Osteocyte (in vitro differentiated cells): ENCODE results near the gene TMEM208. TPM values are rescaled to one million over a fixed set of nuclear protein-coding genes. Genes with fewer than 3 reads are reported as not detected.

Experiments
- DNase-seq: peaks from one replicate; pipeline ENCODE4 v3.0.0; 2021; ENCODE audit warnings: mixed read lengths; ENCODE audit not compliant: unreplicated experiment; ENCODE audit errors: extremely low spot score
- H3K27ac Mint-ChIP-seq: one replicate; pipeline ENCODE4 v1.8.0; 2021; ENCODE audit warnings: mild to moderate bottlenecking, mixed read lengths; ENCODE audit not compliant: unreplicated experiment
- H3K27me3 Mint-ChIP-seq: one replicate; pipeline ENCODE4 v1.8.0; 2021; ENCODE audit warnings: mixed read lengths; ENCODE audit not compliant: unreplicated experiment
- H3K36me3 Mint-ChIP-seq: one replicate; pipeline ENCODE4 v1.8.0; 2021; ENCODE audit warnings: mixed read lengths; ENCODE audit not compliant: unreplicated experiment
- H3K4me1 Mint-ChIP-seq: one replicate; pipeline ENCODE4 v1.8.0; 2021; ENCODE audit warnings: mixed read lengths; ENCODE audit not compliant: unreplicated experiment
- H3K4me3 Mint-ChIP-seq: one replicate; pipeline ENCODE4 v1.8.0; 2021; ENCODE audit warnings: mild to moderate bottlenecking, moderate library complexity, mixed read lengths; ENCODE audit not compliant: unreplicated experiment
- H3K9me3 Mint-ChIP-seq: one replicate; pipeline ENCODE4 v1.8.0; 2021; ENCODE audit warnings: mixed read lengths; ENCODE audit not compliant: unreplicated experiment
- CTCF ChIP-seq: fragments of 200-600 bp; sonication (generic); IDR thresholded peaks from 2 replicates; pipeline ENCODE4 v1.5.0; 2021; ENCODE audit warnings: antibody characterized with exemption, mild to moderate bottlenecking, moderate library complexity
- total RNA-seq: library from RNA; stranded (reverse); gene quantifications from 2 replicates; pipeline ENCODE4 v1.2.1, GENCODE V29; 2021

Gene TMEM208
- total RNA-seq, 1 donor from 2014 or later, result 41.0 TPM

DNA sequence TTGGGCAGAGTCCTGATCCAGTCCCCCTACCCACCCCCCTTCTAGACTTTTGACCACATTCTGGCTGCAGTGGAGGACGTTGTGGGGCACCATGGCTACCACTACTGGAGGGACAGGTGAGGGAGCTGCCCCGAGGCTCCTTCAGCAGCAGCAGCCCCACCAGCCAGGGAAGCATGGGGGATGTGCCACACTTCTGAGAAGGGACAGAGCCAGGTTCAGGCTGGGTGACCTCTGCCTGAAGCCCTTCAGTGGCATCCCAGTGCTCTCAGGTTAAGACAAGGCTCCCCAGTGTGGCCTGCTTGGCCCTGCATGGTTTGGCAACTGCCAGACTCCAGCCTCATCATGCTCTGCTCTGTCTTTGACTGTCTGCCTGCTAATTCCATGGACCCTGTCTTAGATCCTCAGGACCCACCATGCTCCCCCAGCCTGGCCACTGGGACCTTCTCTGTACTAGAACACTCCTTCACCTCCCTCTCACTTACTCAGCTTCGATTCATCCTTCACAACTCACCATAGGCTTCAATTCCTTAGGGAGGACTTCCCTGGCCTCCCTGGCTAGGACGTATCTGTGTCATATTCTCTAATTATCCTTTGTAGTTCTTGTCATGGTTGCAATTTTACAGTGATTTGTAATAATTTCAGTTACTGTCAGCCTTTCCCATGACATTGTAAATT, 30.7 kb downstream of the TMEM208 start:
- Mint-ChIP-seq H3K27ac (no peak overlapping the region), H3K36me3 (peaks cover 3% of the 10 kb centered on the region), H3K4me3 (no peak overlapping the region), H3K4me1 (peaks cover 3% of the 10 kb centered on the region), H3K27me3 (no peaks in the 10 kb centered on the region), H3K9me3 (no peaks in the 10 kb centered on the region)
- DNase-seq, result no peak
- TF ChIP-seq CTCF, result no peak

DNA sequence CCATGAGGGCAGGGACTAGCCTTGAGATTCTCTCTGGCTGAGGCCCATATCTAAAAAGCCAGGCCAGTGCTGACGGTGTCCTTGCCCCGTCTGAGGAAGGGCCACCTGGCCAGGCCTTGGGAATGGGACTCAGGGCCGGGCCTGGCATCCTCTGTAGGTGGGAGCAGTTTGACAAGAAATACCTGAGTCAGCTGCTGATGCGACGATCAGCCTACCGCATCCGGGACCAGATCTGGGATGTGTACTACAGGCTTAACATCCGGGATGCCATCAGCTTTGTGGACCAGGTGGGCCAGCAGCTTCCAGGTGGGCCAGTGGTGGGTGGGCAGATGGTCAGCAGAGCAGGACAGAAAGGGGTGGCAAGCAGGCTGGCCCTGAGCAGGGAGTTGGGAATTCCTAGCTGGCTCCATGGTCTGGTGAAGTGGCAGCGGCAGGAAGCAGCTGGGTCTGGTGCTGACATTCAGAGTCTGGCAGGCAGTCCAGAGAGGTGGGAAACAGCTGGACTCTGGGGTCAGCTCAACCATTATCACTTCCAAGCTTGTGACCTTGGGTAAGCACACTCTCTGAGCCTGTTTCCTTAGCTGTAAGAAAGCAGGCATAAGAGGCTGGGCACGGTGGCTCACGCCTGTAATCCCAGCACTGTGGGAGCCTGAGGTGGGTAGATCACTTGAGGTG, 31.4 kb downstream of the TMEM208 start:
- no peak overlapping the region for H3K27ac Mint-ChIP-seq
- H3K9me3 Mint-ChIP-seq, result no peaks in the 10 kb centered on the region
- H3K4me1 Mint-ChIP-seq, result peaks cover 3% of the 10 kb centered on the region
- H3K27me3 Mint-ChIP-seq, result no peaks in the 10 kb centered on the region
- TF ChIP-seq CTCF, result no peak
- H3K36me3 Mint-ChIP-seq, result peaks cover 3% of the 10 kb centered on the region
- DNase-seq, result no peak
- no peak overlapping the region for H3K4me3 Mint-ChIP-seq

- Mint-ChIP-seq H3K9me3 (no peaks in the 10 kb centered on the region), H3K36me3 (peaks cover 3% of the 10 kb centered on the region), H3K4me3 (no peak overlapping the region), H3K4me1 (peaks cover 3% of the 10 kb centered on the region), H3K27ac (no peak overlapping the region), H3K27me3 (no peaks in the 10 kb centered on the region)
- no peak for DNase-seq
- no peak for TF ChIP-seq CTCF
Observed at GRCh38 chr16:67259705-67260104, 32.8 kb downstream of the TMEM208 start.

DNA sequence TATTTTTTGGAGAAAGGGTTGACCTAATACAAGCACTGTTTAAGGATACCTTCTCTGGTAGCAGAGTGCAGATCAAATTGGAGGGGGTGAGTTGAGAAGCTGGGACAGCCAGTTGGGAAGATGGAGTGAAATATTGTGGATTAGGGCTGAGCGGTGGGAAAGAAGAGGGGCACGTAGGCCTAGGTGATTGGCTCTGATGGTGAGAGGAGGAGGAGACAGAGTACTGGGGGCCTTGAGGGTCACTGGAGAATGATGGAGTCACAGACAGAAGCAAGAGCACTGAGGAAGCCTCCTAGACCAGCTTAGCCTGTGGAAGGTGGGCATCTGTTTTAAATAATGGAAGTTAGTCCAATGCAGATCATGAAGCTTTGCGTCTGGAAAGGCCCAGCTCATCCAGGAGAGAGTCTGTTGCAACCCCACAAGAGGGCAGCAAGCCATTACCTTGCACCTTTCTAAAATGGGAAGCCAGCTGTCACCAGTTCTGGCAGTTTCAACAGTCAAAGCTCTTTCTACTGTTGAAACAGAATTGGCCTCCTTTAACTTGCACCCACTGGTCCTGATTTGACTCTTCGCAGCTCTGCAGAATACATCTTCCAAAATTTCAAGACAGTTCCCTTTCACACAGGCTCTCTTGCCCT, 33.6 kb downstream of the TMEM208 start:
- Mint-ChIP-seq H3K27ac (peak overlapping the region; percentile 33), H3K27me3 (no peaks in the 10 kb centered on the region), H3K9me3 (no peaks in the 10 kb centered on the region), H3K4me3 (no peak overlapping the region), H3K4me1 (peaks cover 3% of the 10 kb centered on the region), H3K36me3 (peaks cover 2% of the 10 kb centered on the region)
- no peak for DNase-seq
- TF ChIP-seq CTCF, result peak; percentile 70

DNA sequence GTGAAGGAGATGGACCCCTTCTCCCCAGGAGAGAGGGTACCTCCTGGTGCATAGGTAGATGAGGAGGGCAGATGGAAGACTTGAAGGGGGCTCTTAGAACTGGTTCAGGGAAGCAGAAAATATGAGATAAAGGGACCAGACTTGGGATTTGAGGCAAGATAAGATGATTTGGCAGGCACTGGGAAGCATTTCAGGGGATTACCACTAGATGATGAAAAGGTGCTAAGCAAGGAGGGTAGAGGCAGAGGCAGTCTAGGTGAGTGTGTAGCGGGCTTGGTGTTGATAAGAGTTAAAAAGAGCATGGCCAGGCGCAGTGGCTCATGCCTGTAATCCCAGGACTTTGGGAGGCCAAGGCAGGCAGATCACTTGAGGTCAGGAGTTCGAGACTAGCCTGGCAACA, 36.3 kb downstream of the TMEM208 start:
- H3K27ac Mint-ChIP-seq, result no peak overlapping the region
- no peak overlapping the region for H3K4me3 Mint-ChIP-seq
- no peaks in the 10 kb centered on the region for H3K9me3 Mint-ChIP-seq
- no peaks in the 10 kb centered on the region for H3K27me3 Mint-ChIP-seq
- H3K36me3 Mint-ChIP-seq, result no peaks in the 10 kb centered on the region
- peaks cover 6% of the 10 kb centered on the region for H3K4me1 Mint-ChIP-seq
- no peak for DNase-seq
- no peak for TF ChIP-seq CTCF
